ENCODE measurements around the gene CGNL1.

Gene CGNL1

GRCh38 chr15:57462381-57462780 is 86.1 kb downstream of the CGNL1 start:
- DNase-seq: no peak

GRCh38 chr15:57463360-57463759 is 87.1 kb downstream of the CGNL1 start:
- no peak for DNase-seq

- DNase-seq: no peak
Measured at GRCh38 chr15:57464480-57464879, 88.2 kb downstream of the CGNL1 start.

- DNase-seq: no peak
Measured at GRCh38 chr15:57468486-57468885, 92.2 kb downstream of the CGNL1 start.

GRCh38 chr15:57470543-57470942 is 94.2 kb downstream of the CGNL1 start:
- no peak for DNase-seq

GRCh38 chr15:57472861-57473260 is 96.6 kb downstream of the CGNL1 start:
- DNase-seq: no peak

GRCh38 chr15:57476533-57476975 is 100.2 kb downstream of the CGNL1 start:
- DNase-seq: no peak

- no peak for DNase-seq
Measured at GRCh38 chr15:57477736-57478522, 101.6 kb downstream of the CGNL1 start.

- no peak for DNase-seq
Measured at GRCh38 chr15:57479005-57479404, 102.7 kb downstream of the CGNL1 start.

GRCh38 chr15:57481038-57481705 is 104.9 kb downstream of the CGNL1 start:
- DNase-seq: no peak

GRCh38 chr15:57485869-57486268 is 109.6 kb downstream of the CGNL1 start:
- no peak for DNase-seq

GRCh38 chr15:57486833-57487232 is 110.5 kb downstream of the CGNL1 start:
- DNase-seq: no peak

GRCh38 chr15:57489122-57489521 is 112.8 kb downstream of the CGNL1 start:
- DNase-seq: no peak

- no peak for DNase-seq
Measured at GRCh38 chr15:57493351-57493750, 117.0 kb downstream of the CGNL1 start.

- no peak for DNase-seq
Measured at GRCh38 chr15:57494581-57494980, 118.3 kb downstream of the CGNL1 start.

- no peak for DNase-seq
Measured at GRCh38 chr15:57495041-57495440, 118.7 kb downstream of the CGNL1 start.

- no peak for DNase-seq
Measured at GRCh38 chr15:57495554-57496165, 119.4 kb downstream of the CGNL1 start.

GRCh38 chr15:57496594-57496945 is 120.3 kb downstream of the CGNL1 start:
- no peak for DNase-seq

GRCh38 chr15:57496946-57497869 is 120.9 kb downstream of the CGNL1 start:
- no peak for DNase-seq

GRCh38 chr15:57500256-57500655 is 124.0 kb downstream of the CGNL1 start:
- DNase-seq: no peak

GRCh38 chr15:57500979-57501576 is 124.8 kb downstream of the CGNL1 start:
- no peak for DNase-seq

- no peak for DNase-seq
Measured at GRCh38 chr15:57502116-57502515, 125.8 kb downstream of the CGNL1 start.
